Measurements from ENCODE around the gene TCF7L2. TPM values are rescaled to one million over a fixed set of nuclear protein-coding genes. Genes with fewer than 3 reads are reported as not detected.

Gene TCF7L2
- polyA plus RNA-seq, 3 donors = 2.1 to 23.5 (median 6.1) TPM

DNA sequence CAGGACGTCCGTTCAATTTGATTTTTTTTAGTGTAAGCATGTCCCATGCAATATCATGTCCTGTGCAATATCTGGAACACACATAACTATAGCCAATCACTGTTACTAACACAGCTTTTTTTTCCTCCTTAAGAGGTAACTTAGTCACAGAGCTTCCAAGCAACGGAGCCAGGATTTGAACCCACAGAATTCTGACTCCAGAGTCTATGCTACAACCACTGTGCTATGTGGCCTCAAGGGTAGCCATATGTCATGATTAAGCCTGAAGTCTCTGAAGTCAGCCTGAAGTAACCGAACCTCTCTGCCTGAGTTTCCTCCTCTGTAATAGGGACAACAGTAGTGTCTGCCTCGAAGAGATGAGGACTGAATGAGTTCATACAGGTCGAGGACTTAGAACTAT lies 42.2 kb upstream of the TCF7L2 start:
- no peaks in the 10 kb centered on the region for H3K36me3 Mint-ChIP-seq
- 38% methylated on average over 2 of the region's 6 CpGs for WGBS (ENCODE audit: insufficient coverage)
- Histone ChIP-seq H3K27me3 (ENCODE audit: control insufficient read depth in 2 of 2, insufficient read depth in 2 of 2, low read length in 2 of 2) (no peaks in the 10 kb centered on the region), H3K9me3 (replicated peaks in 1 of 2; ENCODE audit: control insufficient read depth in 1 of 2, insufficient read depth in 1 of 2, low read length in 2 of 2) (no peaks in the 10 kb centered on the region), H2AFZ (ENCODE audit: insufficient read depth, low read depth, low read length, poor library complexity, severe bottlenecking) (no peak overlapping the region), H3K4me2 (replicated peaks; ENCODE audit: extremely low read depth, low read length, poor library complexity, severe bottlenecking) (no peak overlapping the region), H4K20me1 (ENCODE audit: insufficient read depth, low read length) (no peaks in the 10 kb centered on the region), H3K36me3 (replicated peaks in 1 of 2; ENCODE audit: control insufficient read depth in 1 of 2, insufficient read depth in 2 of 2, low read length in 2 of 2) (no peaks in the 10 kb centered on the region), H3K27ac (ENCODE audit: low read depth in 1 of 2, low read length in 2 of 2) (no peak overlapping the region), H3K79me2 (ENCODE audit: insufficient read depth, low read length) (no peaks in the 10 kb centered on the region), H3K4me3 (replicated peaks in 1 of 3; ENCODE audit: low read depth in 2 of 3, low read length in 3 of 3) (no peak overlapping the region), H3K9ac (ENCODE audit: insufficient read depth, low read length, poor library complexity, severe bottlenecking) (no peak overlapping the region), H3K4me1 (ENCODE audit: control insufficient read depth in 1 of 2, insufficient read depth in 2 of 2, low read length in 2 of 2) (no peaks in the 10 kb centered on the region)
- peaks cover 0 to 1% (median 0%) of the 10 kb centered on the region in 7 donors for H3K9me3 Mint-ChIP-seq
- peaks cover 12% of the 10 kb centered on the region for H3K4me1 Mint-ChIP-seq
- TF ChIP-seq, protein P1, sequence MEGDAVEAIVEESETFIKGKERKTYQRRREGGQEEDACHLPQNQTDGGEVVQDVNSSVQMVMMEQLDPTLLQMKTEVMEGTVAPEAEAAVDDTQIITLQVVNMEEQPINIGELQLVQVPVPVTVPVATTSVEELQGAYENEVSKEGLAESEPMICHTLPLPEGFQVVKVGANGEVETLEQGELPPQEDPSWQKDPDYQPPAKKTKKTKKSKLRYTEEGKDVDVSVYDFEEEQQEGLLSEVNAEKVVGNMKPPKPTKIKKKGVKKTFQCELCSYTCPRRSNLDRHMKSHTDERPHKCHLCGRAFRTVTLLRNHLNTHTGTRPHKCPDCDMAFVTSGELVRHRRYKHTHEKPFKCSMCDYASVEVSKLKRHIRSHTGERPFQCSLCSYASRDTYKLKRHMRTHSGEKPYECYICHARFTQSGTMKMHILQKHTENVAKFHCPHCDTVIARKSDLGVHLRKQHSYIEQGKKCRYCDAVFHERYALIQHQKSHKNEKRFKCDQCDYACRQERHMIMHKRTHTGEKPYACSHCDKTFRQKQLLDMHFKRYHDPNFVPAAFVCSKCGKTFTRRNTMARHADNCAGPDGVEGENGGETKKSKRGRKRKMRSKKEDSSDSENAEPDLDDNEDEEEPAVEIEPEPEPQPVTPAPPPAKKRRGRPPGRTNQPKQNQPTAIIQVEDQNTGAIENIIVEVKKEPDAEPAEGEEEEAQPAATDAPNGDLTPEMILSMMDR (IDR thresholded peaks at IDR 0.05) = no peak
- DNase-seq = no peak
- peak overlapping the region in 1 of 7 donors; percentile 16 for H3K27ac Mint-ChIP-seq
- peaks cover 0 to 8% (median 6%) of the 10 kb centered on the region in 3 donors for H3K27me3 Mint-ChIP-seq (ENCODE audit: low read depth in 3 of 3)
- intact Hi-C loops (cut with micrococcal nuclease) = no loop called here
- no peak overlapping the region for H3K4me3 Mint-ChIP-seq

DNA sequence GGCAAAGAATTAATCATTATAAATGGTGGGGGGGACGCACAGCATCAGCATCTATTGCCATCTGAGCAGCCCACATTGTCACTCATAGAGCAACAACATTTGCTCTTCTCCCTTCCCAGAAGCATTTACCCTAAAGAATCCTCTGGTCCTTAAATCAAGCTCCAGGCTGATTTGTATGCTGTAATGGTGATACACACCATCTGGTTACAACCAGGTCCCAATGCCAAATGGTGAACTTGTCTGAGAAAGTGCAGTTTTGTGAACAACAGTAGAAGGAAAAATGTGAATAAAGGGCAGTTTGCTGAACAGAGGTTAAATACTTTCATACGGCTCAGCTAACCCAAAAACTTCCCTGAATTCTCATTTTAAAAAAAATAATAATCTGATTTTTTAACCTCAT lies 38.8 kb upstream of the TCF7L2 start:
- no peaks in the 10 kb centered on the region for H3K27me3 ChIP-seq (ENCODE audit: control insufficient read depth in 2 of 2, insufficient read depth in 2 of 2, low read length in 2 of 2)
- no peak overlapping the region for H3K4me3 ChIP-seq (replicated peaks in 1 of 3; ENCODE audit: low read depth in 2 of 3, low read length in 3 of 3)
- Mint-ChIP-seq H3K27ac (no peak overlapping the region), H3K4me1 (peaks cover 23% of the 10 kb centered on the region), H3K36me3 (no peaks in the 10 kb centered on the region), H3K27me3 (ENCODE audit: low read depth in 3 of 3) (peaks cover 2 to 8% (median 4%) of the 10 kb centered on the region in 3 donors), H3K4me3 (no peak overlapping the region), H3K9me3 (no peaks in the 10 kb centered on the region)
- TF ChIP-seq, protein P1 (IDR thresholded peaks at IDR 0.05) = no peak
- no CpG with 5 or more reads among the region's 2 CpGs for WGBS (ENCODE audit: insufficient coverage)
- no peak overlapping the region for H3K27ac ChIP-seq (ENCODE audit: low read depth in 1 of 2, low read length in 2 of 2)
- intact Hi-C loops (cut with micrococcal nuclease) = no loop called here
- no peaks in the 10 kb centered on the region for H3K79me2 ChIP-seq (ENCODE audit: insufficient read depth, low read length)
- H3K4me1 ChIP-seq (ENCODE audit: control insufficient read depth in 1 of 2, insufficient read depth in 2 of 2, low read length in 2 of 2) = peaks cover 7 to 10% of the 10 kb centered on the region in 2 donors
- no peak overlapping the region for H2AFZ ChIP-seq (ENCODE audit: insufficient read depth, low read depth, low read length, poor library complexity, severe bottlenecking)
- H3K36me3 ChIP-seq (replicated peaks in 1 of 2; ENCODE audit: control insufficient read depth in 1 of 2, insufficient read depth in 2 of 2, low read length in 2 of 2) = no peaks in the 10 kb centered on the region
- H3K4me2 ChIP-seq (replicated peaks; ENCODE audit: extremely low read depth, low read length, poor library complexity, severe bottlenecking) = no peak overlapping the region
- H4K20me1 ChIP-seq (ENCODE audit: insufficient read depth, low read length) = no peaks in the 10 kb centered on the region
- no peak for DNase-seq
- H3K9ac ChIP-seq (ENCODE audit: insufficient read depth, low read length, poor library complexity, severe bottlenecking) = no peak overlapping the region
- H3K9me3 ChIP-seq (replicated peaks in 1 of 2; ENCODE audit: control insufficient read depth in 1 of 2, insufficient read depth in 1 of 2, low read length in 2 of 2) = no peaks in the 10 kb centered on the region
